Astrocyte of the cerebellum (primary cell): ENCODE data around the gene LAMA2.

Experiments used
- DNase-seq: peaks from one replicate; pipeline ENCODE4 v3.0.0-alpha.2; 2011; ENCODE audit warnings: low read depth
- H3K4me3 ChIP-seq: 2 replicates; pipeline ENCODE4 v1.5.1; 2011; ENCODE audit warnings: mild to moderate bottlenecking, low read depth, low read length, moderate library complexity
- in situ Hi-C: cut with HindIII; loops from 2 replicates; pipeline ENCODE4 v1.10.0; 2017; ENCODE audit warnings: low sequenced_read_pairs
- TF ChIP-seq, protein P1 (sequence below): IDR thresholded peaks from 2 replicates; pipeline ENCODE4 v1.5.1; 2012; ENCODE audit warnings: low read length, low read depth, moderate library complexity, mild to moderate bottlenecking; ENCODE audit errors: missing control alignments

Gene LAMA2

DNA sequence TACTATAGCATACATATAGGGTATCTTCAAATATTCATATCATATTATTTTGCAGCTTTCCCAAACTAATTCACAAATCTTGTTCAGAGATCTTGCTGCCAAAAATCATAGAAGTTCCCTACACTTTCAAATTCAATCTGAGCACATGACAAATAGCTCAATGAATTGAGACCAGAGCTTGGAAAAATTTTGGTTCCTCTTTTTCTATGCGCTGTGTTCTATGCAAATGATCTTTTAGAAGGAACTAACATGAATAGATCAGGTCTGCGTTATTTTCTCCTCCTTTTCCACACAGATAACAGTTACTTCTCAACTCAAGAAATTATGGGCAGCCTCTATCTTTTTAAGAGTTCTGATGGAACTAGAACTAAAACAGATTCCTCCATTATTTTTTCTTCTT, 510.7 kb downstream of the LAMA2 start:
- in situ Hi-C loops = no loop called here
- TF ChIP-seq, protein P1, sequence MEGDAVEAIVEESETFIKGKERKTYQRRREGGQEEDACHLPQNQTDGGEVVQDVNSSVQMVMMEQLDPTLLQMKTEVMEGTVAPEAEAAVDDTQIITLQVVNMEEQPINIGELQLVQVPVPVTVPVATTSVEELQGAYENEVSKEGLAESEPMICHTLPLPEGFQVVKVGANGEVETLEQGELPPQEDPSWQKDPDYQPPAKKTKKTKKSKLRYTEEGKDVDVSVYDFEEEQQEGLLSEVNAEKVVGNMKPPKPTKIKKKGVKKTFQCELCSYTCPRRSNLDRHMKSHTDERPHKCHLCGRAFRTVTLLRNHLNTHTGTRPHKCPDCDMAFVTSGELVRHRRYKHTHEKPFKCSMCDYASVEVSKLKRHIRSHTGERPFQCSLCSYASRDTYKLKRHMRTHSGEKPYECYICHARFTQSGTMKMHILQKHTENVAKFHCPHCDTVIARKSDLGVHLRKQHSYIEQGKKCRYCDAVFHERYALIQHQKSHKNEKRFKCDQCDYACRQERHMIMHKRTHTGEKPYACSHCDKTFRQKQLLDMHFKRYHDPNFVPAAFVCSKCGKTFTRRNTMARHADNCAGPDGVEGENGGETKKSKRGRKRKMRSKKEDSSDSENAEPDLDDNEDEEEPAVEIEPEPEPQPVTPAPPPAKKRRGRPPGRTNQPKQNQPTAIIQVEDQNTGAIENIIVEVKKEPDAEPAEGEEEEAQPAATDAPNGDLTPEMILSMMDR = no peak
- no peak overlapping the region for H3K4me3 ChIP-seq
- no peak for DNase-seq

DNA sequence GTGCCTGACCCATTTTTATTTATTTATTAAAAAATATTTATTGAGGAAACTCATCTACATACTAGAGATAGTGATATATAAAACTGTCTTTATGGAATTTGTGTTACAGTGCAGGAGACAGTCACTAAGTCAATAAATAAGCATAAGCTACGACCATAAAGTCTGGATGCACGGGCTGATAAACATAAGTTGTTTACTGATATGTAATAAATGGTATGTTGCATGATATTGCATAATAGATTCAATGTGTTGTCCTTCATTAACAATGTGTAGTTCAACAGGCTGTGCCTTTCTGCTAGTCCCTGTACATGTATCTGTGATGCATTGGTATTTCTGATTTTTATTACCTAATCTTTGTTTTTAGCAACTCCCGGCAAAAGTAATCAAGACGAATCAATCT, 515.8 kb downstream of the LAMA2 start:
- in situ Hi-C loops = no loop called here
- H3K4me3 ChIP-seq = no peak overlapping the region
- TF ChIP-seq, protein P1 = no peak
- DNase-seq = no peak

DNA sequence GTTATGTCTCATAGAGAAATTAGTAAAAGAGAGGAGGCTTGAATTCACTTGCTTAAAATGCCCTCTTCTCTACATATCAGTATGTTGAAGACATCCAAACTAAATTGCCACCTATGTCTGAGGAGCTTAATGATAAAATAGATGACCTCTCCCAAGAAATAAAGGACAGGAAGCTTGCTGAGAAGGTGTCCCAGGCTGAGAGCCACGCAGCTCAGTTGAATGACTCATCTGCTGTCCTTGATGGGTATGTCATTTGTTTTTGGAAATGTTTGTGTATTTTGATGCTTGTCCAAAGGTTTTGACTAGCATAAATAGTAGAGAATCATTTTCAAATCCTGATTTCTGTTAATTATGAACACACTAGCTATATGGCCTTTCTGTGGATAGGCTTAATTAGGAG, 519.3 kb downstream of the LAMA2 start:
- in situ Hi-C loops = no loop called here

DNA sequence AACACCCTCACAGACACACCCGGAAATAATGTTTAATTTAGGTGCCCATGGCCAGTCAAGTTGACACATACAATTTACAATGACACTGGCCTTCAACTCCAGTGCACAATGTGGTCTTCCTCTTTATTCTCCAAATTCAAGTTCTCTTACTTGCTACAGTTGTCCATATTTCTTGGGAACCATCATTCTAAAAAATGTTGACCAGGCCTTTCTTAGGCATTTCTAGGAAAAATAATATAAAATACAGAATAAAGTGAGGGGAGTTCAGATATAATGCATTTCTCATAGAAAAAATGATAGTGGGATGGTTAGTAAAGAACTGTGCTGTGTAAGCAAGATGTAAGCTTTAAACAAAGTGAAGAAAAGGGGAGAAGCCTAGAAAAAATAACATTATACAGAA, 528.2 kb downstream of the LAMA2 start:
- in situ Hi-C loops = no loop called here

More for the DNA sequence above, 519.3 kb downstream of the LAMA2 start:
- H3K4me3 ChIP-seq = no peak overlapping the region
- DNase-seq = no peak
- TF ChIP-seq, protein P1 = no peak

DNA sequence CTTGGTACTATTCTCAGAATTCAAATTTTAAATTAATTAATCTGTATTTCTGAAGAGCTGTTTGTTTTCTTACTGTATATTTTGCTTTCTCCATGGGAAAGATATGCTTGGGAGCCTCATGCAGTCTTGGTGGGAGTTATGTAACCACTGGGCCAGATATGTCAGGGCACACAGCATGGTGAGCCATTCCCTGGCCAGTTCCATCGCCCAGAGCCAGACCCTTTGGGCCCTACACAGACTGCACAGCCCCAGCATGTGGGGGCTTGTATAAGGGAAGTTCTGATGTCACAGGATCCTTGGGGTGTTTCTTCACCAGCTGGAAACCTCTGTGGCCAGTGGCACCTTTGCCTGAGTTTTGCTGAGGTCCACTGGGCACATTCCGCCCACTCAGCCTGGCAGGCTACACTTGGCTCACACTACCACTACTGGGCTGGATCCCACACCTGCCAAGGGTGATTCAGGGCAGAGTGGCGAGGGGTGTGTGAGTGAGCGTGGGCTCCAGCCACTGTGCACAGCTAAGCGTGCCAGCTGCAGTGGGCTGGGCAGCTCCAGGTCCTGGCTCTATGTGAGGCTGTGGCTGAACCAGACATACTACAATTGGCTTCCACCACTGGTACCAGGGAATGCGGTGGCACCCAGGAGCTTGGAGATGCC, 533.5 kb downstream of the LAMA2 start:
- TF ChIP-seq, protein P1 = no peak
- H3K4me3 ChIP-seq = no peak overlapping the region
- in situ Hi-C loops = no loop called here
- DNase-seq = no peak

More for the DNA sequence above, 528.2 kb downstream of the LAMA2 start:
- TF ChIP-seq, protein P1 = no peak
- no peak for DNase-seq
- H3K4me3 ChIP-seq = no peak overlapping the region

DNA sequence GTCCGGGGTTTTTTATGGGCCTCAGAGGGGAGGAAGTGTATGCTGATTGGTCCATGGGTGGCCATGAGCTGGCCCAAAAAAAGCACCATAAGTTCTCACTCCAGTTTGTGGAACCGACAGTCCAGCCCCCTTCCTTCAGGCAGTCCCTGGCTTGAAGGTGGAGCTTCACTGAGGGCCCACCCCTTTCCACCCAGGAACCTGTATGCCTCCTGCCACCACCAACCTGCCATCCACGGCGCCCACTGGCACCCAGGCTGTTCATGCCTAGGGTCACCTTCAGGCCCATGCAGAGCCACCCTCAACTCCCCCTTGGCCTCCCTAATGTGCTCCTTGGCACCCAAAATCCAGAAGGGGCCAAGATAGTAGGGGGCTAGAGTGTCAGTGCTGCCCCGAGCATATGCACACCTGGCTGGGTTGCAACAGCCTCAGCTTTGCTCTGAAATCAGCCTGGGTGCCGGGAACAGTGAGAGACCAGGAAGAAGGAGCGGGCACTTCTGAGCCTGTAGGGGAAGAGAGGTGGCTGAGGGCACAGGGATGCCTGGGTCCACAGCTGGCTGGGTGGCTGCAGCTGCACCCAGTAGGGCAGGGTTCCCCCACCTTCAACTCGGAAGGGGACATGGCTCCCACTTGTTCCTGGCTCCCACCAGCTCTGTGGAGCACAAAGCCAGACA, 534.6 kb downstream of the LAMA2 start:
- TF ChIP-seq, protein P1 = no peak
- no peak overlapping the region for H3K4me3 ChIP-seq
- in situ Hi-C loops = no loop called here
- DNase-seq = no peak
